NT2/D1 (cell line): ENCODE data around the gene ZNF626.
"Not testable (repeated sequence)": the region's sequence is repeated elsewhere in the genome, so short reads cannot be mapped to it uniquely, and the experiment has no call there.

Experiments
- SUZ12 ChIP-seq: IDR thresholded peaks from 2 replicates; pipeline ENCODE4 v1.6.1; 2011; ENCODE audit not compliant: insufficient read length, insufficient read depth; ENCODE audit errors: extremely low read depth
- YY1 ChIP-seq: IDR thresholded peaks from 2 replicates; pipeline ENCODE4 v1.6.1; 2011; ENCODE audit not compliant: insufficient read length, insufficient read depth
- ZNF274 ChIP-seq: IDR thresholded peaks from 2 replicates; pipeline ENCODE4 v1.6.1; 2011; ENCODE audit warnings: mild to moderate bottlenecking, low read depth, low read length

- not testable (repeated sequence) for TF ChIP-seq SUZ12, ZNF274, YY1
Observed at GRCh38 chr19:20664475-20664874, 3.1 kb upstream of the ZNF626 start.
